Measurements from ENCODE around the gene SMARCB1.

GRCh38 chr22:23779083-23779482, 7.7 kb upstream of the SMARCB1 start:
- TF ChIP-seq CTCF (IDR thresholded peaks at IDR 0.05; ENCODE audit: insufficient read depth, low read length, poor library complexity, severe bottlenecking), result no peak
- TF ChIP-seq EZH2phosphoT487 (conservative IDR thresholded peaks at IDR 0.05; ENCODE audit: low read length), result no peak

All from SU-DHL-6 (cell line).